Panc1 (cell line): ENCODE results near the gene ATP1B3. TPM values are rescaled to one million over a fixed set of nuclear protein-coding genes. Genes with fewer than 3 reads are reported as not detected.
A peak's percentile ranks its signal among the peaks of the same experiment; 100 is the strongest.

Experiments used
- ATAC-seq: fragments of 200-7000 bp; cut with Tn5 transposase; 2 replicates; pipeline ENCODE4 v1.9.1; 2020; ENCODE audit warnings: mild to moderate bottlenecking, moderate library complexity
- BruUV-seq: library from RNA; stranded (reverse); fragments of 400-500 nt; replicated peaks from 2 replicates; lab custom pipeline; 2021; lab: Mats Ljungman, UMichigan
- CTCF ChIA-PET: fragments of 300-600 bp; sonication (Branson Sonifier 250); formaldehyde crosslinking; loops from one replicate; lab custom pipeline; 2022; ENCODE audit warnings: antibody characterized with exemption; lab: Charles Lee
- POLR2A ChIA-PET: fragments of 300-600 bp; sonication (Branson Sonifier 250); formaldehyde crosslinking; loops from one replicate; lab custom pipeline; 2022; ENCODE audit warnings: antibody characterized with exemption; lab: Charles Lee
- DNase-seq: peaks from one replicate; pipeline ENCODE4 v3.0.0-alpha.2; 2010; ENCODE audit warnings: low read depth, low spot score
- H3K27ac ChIP-seq: 2 replicates; pipeline ENCODE4 v1.5.1; 2011; ENCODE audit warnings: mild to moderate bottlenecking, low read length, inconsistent platforms
- H3K27me3 ChIP-seq: fragments of 200-500 bp; sonication (Bioruptor generic); 2 replicates; pipeline ENCODE4 v1.6.0; 2014; ENCODE audit warnings: low read length, inconsistent platforms; ENCODE audit not compliant: control insufficient read depth, insufficient read depth
- H3K36me3 ChIP-seq: fragments of 200-500 bp; sonication (Bioruptor generic); 2 replicates; pipeline ENCODE4 v1.5.1; 2014; ENCODE audit warnings: inconsistent platforms, mild to moderate bottlenecking, low read length, moderate library complexity; ENCODE audit not compliant: control insufficient read depth, insufficient read depth
- H3K4me1 ChIP-seq: 2 replicates; pipeline ENCODE4 v1.5.1; 2011; ENCODE audit warnings: inconsistent platforms, mild to moderate bottlenecking, low read length, moderate library complexity; ENCODE audit not compliant: control insufficient read depth, insufficient read depth
- H3K4me3 ChIP-seq, 2 experiments: 2 replicates each; pipeline ENCODE4 v1.5.1; 2011 to 2012; ENCODE audit warnings: low read depth in 2 of 2, low read length in 2 of 2, mild to moderate bottlenecking in 2 of 2, inconsistent platforms in 1 of 2, moderate library complexity in 1 of 2
- H3K9me3 ChIP-seq: fragments of 200-500 bp; sonication (Bioruptor generic); 2 replicates; pipeline ENCODE4 v1.5.1; 2014; ENCODE audit warnings: low read depth, mild to moderate bottlenecking, inconsistent platforms, low read length, moderate library complexity; ENCODE audit not compliant: control insufficient read depth, insufficient read depth
- POLR2AphosphoS5 ChIP-seq: IDR thresholded peaks from 2 replicates; pipeline ENCODE4 v1.6.1; 2012; ENCODE audit warnings: mild to moderate bottlenecking, low read depth, low read length, moderate library complexity
- REST ChIP-seq, 2 experiments: IDR thresholded peaks; 2 replicates each; pipeline ENCODE4 v1.6.1; 2011 to 2012; ENCODE audit warnings: low read depth in 2 of 2, control low read depth in 1 of 2, low read length in 1 of 2, mild to moderate bottlenecking in 1 of 2, moderate library complexity in 1 of 2; ENCODE audit not compliant: insufficient read depth in 1 of 2
- SIN3A ChIP-seq: IDR thresholded peaks from 2 replicates; pipeline ENCODE4 v1.6.1; 2012; ENCODE audit warnings: low read depth, mild to moderate bottlenecking, low read length, moderate library complexity, borderline replicate concordance; ENCODE audit not compliant: insufficient read depth
- TCF7L2 ChIP-seq: IDR thresholded peaks from 2 replicates; pipeline ENCODE4 v1.6.1; 2011; ENCODE audit warnings: mild to moderate bottlenecking, low read depth, low read length, inconsistent platforms
- in situ Hi-C: cut with HindIII; loops from 2 replicates; pipeline ENCODE4 v1.10.0; 2016; ENCODE audit warnings: low sequenced_read_pairs, low pct_unique_long_range_greater_than_20kb
- intact Hi-C: fragments of 100-400 bp; cut with micrococcal nuclease; formaldehyde crosslinking; loops from one replicate; pipeline ENCODE4 v1.10.0; 2022; ENCODE audit not compliant: unreplicated experiment
- total RNA-seq: library from RNA; stranded (reverse); gene quantifications from one replicate; pipeline ENCODE4 v1.2.1, GENCODE V29; 2021; ENCODE audit not compliant: unreplicated experiment
- TF ChIP-seq, protein P1 (sequence below): fragments of 450-650 bp; IDR thresholded peaks from 2 replicates; pipeline ENCODE4 v1.5.1; 2017; ENCODE audit warnings: mild to moderate bottlenecking

ATP1B3 gene
- total RNA-seq, 1 experiment from 2014 or later = 201 TPM

GRCh38 chr3:141930801-141931200 is 54.4 kb downstream of the ATP1B3 start:
- ChIA-PET POLR2A (no interaction called here), CTCF (no interaction called here)
- intact Hi-C loops (no loop called here), in situ Hi-C loops (no loop called here)
- Histone ChIP-seq H3K27me3 (no peaks in the 10 kb centered on the region), H3K4me1 (peaks cover 4% of the 10 kb centered on the region; the same call in 1 of the 2 replicates), H3K27ac (no peak overlapping the region), H3K9me3 (no peaks in the 10 kb centered on the region), H3K36me3 (no peaks in the 10 kb centered on the region), H3K4me3 (no peak overlapping the region)
- no TSS peak for BruUV-seq
- TF ChIP-seq POLR2AphosphoS5 (no peak), REST (IDR thresholded peaks at IDR 0.05; ENCODE audit: insufficient read depth in 1 of 2, low read depth in 2 of 2, low read length in 1 of 2) (no peak), SIN3A (no peak), TCF7L2 (no peak)
- TF ChIP-seq, protein P1, sequence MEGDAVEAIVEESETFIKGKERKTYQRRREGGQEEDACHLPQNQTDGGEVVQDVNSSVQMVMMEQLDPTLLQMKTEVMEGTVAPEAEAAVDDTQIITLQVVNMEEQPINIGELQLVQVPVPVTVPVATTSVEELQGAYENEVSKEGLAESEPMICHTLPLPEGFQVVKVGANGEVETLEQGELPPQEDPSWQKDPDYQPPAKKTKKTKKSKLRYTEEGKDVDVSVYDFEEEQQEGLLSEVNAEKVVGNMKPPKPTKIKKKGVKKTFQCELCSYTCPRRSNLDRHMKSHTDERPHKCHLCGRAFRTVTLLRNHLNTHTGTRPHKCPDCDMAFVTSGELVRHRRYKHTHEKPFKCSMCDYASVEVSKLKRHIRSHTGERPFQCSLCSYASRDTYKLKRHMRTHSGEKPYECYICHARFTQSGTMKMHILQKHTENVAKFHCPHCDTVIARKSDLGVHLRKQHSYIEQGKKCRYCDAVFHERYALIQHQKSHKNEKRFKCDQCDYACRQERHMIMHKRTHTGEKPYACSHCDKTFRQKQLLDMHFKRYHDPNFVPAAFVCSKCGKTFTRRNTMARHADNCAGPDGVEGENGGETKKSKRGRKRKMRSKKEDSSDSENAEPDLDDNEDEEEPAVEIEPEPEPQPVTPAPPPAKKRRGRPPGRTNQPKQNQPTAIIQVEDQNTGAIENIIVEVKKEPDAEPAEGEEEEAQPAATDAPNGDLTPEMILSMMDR = no peak
- DNase-seq = no peak
- ATAC-seq = peak; percentile 25; the same call in 1 of the 2 replicates

DNA sequence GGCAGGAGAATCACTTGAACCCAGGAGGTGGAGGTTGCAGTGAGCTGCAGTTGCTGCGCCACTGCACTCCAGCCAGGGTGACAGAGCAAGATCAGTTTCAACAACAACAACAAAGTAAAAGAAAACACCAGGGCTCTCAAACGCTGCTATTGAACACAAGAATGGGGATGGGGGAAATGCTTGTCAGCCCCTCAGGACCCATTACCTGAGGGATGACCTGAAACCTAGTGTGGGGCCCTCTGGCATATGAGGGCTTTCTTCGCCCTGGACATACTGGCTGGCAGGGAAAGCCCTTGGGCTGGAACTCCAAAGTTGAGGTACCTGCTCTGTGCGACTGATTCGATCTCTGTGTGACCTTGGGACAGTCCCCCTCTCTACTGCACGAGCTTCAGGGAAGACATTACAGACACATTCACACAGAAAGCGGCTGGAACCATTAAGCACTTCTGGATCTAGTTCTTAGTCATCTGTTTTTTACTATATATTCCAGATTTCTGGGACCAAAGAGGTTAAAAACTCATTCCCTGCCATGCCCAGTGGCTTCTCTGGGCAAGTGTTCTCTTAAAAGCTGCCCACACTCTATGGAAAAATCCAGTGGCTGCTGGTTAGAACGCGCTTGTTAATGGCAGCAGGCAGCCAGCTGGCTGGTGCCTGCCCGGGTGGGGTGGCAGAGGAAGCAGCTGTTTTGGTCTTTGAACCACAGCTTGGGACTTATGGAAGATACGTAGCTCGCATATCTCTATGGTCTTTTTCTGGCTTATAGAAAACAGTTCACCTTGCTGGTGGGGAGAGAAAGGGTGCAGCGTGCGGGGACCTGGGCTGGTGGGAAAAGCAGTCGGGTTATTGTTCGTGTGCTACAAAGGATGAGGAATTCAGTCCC is 57.2 kb downstream of the ATP1B3 start:
- no peak for DNase-seq
- Histone ChIP-seq H3K4me3 (no peak overlapping the region), H3K27ac (no peak overlapping the region), H3K4me1 (peaks cover 11% of the 10 kb centered on the region), H3K27me3 (no peaks in the 10 kb centered on the region), H3K36me3 (no peaks in the 10 kb centered on the region), H3K9me3 (no peaks in the 10 kb centered on the region)
- POLR2A ChIA-PET = no interaction called here
- TF ChIP-seq, protein P1 = no peak
- no peak for TF ChIP-seq REST (IDR thresholded peaks at IDR 0.05; ENCODE audit: insufficient read depth in 1 of 2, low read depth in 2 of 2, low read length in 1 of 2)
- TF ChIP-seq SIN3A = no peak
- no peak for TF ChIP-seq POLR2AphosphoS5
- TF ChIP-seq TCF7L2 = no peak
- CTCF ChIA-PET = interaction anchor here (0.6 kb wide), 1 partner anchor 257 kb away, joined by 3 read pairs; no protein-coding TSS in a partner anchor
- BruUV-seq = no TSS peak
- in situ Hi-C loops = no loop called here
- ATAC-seq = peak; percentile 33
- intact Hi-C loops = no loop called here
